CD4-positive, alpha-beta T cell treated with Interferon alpha-2 for 1 hour (primary cell): ENCODE data around the gene UNC5B.

ENCODE experiments used
- DNase-seq, 2 donors: peaks; one replicate each; pipeline ENCODE4 v3.0.0-alpha.2; 2020 to 2022

UNC5B gene

DNA sequence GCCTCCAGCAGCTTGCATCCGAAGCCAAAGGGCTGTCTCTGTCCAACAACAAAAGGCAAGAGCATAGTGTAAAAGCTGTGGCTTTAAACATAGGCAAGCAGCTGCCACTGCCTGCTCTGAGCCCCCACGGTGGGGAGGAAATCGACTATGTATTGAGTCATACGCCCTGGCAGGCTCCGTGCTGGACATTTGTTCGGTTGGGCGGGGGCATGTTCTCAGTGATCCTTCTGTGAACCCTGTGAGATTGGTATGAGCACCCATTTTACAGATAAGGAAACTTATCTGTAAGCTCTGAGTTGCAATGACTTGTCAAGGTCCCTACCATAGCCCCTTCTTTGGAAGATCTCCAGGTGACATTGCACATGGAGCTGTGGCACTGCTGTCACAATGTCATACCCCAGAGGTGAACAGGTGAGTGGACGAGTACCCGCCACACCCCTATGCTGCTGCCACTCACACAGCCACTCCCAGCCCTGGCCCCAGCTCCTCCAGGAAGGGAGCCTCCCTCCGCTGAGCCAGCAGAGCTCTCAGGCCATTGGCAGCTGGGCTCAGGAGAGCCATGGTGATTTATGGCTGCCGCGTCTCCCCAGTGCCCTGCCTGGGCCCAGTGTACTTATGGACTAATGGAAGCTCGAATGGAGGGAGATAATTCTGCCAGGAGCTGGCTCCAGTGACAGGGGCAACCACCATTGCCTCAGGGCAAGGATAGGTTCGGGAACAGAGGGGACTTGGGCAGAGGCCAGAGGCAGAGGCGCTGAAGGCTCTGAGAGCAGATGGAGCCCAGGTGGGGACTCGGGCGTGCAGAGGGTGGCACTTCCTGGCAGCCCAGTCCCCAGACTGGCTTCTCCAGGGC is 43.7 kb downstream of the UNC5B start:
- DNase-seq = no peak

DNA sequence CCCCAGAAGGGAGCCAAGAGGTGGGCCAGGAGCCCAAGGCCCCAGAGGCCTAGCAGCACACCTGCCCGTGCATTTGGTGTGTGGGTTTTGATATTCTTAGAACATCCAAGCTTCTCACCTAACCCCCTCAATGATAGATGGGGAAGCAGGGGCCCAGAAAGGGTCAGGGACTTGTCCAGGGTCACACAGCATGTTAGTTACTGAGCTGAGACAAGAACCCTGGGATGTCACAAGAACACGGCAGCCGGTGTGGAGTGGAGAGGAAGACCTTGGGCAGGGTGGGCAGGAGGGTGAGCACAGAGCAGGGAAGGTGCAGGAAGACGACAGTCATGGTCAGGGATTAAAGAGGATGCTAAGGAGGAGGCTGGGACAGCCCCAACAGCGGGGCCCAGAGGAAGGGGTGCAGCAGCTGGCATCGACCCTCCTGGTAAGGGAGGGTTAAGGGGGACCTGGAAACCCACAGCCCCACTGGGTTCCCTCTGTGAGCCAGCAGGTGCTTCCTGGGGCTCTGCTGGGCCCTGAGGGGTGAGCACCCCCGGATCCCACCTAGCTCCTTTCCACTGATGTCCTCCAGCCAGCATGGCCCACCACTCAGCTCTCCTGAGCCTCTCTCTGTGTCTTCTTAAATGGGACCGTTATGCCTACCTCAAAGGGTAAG is 44.4 kb downstream of the UNC5B start:
- DNase-seq = no peak

DNA sequence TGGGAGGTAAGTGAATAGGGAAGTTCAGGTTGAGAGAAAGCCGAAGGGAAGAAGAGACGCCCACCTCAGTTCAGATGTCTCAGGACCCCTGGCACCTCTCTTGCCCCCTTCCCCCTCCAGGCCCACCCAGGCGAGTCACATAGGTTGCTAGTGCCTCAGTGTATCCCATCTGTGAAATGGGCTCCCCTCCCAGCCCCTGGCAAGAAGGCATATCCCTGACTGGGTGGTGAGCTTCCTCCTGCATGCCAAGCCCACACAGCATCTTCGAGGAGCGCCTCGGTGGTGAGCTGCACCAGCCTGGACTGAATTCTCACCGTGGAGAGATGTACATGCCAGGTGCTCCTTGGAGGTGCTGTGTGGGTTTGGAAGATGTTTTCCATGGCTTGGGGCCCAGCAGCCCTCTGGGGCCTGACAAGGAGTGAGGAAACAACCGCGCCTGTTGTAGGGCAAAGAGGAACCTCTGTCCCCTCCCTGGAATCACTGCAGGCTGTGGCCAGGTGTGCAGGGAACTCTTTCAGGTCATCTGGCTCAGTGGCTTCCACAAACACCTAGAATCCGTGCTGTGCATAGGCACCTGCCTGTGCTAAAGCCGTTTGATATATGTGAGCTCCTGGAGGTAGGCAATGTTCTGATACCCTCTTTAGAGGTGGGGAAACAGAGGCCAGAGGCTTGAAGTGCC is 45.1 kb downstream of the UNC5B start:
- DNase-seq = no peak

DNA sequence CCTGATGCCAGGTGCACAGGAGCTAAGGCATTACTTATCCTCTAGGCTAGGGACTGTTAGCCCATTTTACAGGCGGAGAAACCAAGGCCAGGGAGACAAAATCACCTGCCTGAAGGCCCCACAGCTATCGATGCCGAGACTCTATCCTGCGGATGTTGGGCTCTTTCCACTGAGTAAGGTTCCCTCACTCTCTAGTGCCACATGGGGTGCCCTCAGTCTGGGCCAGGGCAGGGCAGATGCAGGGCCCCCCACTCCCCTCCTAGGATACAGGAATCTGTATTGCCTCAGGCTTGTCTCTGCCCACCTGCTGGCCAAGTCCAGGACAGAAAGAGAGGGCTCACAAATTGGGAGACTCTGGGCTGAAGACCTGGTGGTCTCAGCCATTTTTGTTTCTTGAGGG is 45.7 kb downstream of the UNC5B start:
- DNase-seq = no peak

DNA sequence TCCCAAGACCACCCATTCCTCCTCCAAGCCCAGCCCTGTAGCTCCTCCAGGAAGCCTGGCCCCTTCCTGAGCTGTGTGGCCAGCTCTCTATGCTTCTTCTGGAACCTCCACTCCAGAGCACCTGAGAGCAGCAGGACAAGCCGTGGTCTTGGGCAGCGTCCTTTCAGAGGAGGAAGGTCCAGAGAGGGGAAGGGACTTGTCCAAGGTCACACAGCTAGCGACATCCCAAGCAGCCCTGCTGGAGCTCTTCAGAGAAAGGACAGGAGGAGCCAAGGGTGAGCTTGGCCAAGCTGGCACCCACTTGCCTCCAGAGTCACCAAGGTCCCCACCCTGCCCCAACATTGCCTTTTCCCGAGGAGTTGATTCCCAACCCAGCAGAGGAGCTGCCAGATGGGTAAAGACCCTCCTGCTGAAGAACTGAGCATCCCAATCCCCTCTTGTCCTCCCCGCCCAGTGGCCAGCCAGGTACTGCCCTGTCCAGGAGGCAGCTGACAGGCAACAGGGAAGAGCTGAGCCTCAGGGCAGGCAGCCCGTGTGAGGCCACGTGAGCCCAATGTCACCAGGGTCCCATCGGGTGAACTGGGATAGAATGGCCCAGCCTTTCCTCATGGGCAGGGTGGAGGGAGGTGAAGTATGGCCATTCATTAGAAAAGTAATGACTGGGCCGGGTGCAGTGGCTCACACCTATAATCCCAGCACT is 46.2 kb downstream of the UNC5B start:
- DNase-seq = no peak

DNA sequence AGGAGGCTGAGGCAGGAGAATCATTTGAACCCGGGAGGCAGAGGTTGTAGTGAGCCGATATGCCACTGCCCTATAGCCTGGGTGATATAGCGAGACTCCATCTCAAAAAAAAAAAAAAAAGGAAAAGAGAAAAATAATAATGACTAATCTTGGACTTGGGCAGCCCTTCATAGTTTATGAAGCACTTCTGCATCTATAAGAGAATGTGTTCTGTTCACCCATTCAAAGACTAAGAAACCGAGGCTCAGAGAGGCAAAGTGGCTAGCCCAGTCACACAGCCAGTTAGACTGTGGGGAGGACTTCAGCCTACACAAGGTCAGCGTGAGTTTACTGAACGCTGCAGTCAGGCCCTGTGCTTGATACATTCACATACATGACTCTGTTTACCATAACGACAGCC is 46.9 kb downstream of the UNC5B start:
- no peak for DNase-seq

DNA sequence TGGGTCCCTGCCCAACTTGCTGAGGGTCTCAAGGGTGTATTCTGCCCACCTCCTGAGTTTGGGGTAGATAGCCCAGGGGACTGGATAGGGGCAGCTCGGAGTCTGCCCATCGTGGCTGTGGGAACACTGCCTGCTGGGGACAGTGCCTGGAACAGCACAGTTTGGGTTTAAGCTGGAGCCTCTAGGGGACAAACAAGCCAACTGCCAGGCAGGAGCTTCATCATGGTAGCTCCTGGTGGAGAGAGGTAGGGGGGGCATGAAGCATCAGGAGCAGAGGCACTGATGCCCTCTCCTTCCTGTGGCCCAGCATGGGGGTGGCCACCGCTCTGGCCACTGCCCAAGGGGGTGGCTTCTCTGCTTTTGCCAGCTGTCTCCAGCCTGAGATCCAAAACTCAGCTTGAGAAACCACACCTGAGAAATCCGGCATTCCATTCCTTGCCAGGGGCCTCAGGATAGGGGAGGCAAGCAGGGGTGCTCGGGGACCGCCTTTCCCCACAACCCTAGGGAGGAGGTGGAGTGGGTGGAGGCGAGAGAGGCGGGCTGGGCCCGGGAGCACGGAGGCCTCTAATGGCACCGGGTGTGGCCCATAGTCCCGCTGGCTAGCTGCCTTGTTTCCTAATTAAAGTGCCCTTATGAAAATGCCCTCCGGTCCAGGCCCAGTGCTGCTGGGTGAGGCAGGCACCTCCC is 47.6 kb downstream of the UNC5B start:
- no peak for DNase-seq

DNA sequence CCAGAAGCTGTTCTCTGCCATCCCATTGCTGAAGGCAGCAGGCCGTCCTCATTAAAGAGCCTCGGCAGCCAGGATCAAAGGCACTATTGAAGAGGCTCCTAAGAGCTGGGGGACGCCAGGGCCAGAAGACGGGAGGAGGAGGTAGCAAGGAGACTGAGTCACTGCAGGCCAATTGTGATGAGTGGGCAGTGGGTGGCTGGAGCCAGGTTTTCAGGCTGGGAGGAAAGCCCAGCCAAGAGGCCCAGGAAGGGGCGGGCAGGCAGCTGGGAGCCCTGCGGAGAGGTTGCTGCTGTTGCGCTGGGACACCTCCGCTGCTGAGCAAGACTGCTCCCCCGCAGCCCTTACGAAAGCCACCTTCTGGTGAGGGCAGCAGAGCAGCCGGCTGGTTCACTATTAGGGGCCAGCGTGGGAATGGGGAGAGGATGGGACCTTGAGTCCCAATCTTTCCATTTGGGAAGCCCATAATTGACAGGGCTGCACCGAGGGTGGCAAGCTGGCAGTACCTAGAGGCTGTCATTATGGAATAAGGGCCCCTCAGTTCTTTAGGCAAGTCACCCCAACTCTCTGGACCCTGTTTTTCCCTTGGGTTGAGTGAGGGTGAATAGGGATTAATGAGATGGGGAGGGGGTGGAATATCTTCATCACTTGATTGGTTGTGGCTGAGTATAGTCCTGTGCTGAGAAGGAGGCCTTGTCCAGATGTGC is 48.4 kb downstream of the UNC5B start:
- no peak for DNase-seq

DNA sequence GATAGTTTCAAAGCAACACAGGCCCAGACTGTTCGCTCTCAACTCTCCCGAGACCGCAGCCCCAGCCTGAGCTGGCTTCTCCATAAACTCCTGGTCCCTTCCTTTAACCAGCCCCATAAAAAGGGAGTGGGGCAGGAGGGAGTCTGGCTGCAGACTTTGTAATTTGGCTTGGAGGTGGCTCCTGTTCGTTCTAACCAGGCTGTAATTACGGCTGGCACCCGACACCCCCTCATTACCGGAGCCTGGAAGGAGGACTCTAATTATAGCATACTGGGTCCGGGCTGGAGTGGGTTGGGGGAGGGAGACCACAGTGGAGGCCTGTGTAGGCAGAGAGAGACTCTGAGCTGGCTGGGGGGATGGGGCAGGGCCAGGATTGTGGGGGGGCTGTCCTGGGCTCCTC is 49.7 kb downstream of the UNC5B start:
- DNase-seq = no peak

DNA sequence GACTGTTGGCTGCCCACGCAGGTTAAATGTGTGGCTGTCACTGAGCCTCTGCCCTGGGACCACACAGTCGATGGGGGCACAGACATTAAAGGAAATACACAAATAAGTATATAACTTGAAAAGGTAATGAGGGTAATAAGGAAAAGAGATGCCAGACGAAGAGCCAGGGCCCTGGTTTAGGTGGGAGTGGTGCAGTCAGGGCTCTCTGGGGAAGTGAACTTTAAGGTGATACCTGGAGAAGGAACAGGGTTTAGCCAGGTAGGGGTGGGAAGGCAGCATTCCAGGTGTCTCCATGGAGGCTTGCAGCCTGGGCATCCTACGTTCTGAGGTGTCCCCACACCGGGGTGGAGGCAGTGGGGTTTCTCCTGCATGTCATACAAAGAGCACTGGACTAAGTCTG is 50.4 kb downstream of the UNC5B start:
- no peak for DNase-seq

DNA sequence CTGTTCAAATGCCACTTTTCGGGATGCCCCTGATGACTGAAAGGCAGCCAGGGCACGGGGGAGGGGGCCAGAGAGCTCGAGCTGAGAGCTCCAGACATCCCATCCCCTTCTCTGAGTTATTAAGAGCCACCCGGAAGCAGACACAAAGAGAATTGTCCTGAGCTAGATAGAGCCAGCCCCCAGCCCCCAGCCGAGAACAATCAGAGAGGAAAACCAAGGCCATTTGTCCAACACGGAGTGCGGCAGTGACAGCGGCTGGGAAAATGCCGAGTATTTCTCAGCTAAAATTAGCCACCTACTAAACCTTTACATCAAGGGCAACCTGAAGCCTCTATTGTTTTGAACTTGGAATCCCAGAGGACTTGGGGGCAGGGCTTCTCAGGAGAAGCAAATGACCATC is 51.0 kb downstream of the UNC5B start:
- no peak for DNase-seq

DNA sequence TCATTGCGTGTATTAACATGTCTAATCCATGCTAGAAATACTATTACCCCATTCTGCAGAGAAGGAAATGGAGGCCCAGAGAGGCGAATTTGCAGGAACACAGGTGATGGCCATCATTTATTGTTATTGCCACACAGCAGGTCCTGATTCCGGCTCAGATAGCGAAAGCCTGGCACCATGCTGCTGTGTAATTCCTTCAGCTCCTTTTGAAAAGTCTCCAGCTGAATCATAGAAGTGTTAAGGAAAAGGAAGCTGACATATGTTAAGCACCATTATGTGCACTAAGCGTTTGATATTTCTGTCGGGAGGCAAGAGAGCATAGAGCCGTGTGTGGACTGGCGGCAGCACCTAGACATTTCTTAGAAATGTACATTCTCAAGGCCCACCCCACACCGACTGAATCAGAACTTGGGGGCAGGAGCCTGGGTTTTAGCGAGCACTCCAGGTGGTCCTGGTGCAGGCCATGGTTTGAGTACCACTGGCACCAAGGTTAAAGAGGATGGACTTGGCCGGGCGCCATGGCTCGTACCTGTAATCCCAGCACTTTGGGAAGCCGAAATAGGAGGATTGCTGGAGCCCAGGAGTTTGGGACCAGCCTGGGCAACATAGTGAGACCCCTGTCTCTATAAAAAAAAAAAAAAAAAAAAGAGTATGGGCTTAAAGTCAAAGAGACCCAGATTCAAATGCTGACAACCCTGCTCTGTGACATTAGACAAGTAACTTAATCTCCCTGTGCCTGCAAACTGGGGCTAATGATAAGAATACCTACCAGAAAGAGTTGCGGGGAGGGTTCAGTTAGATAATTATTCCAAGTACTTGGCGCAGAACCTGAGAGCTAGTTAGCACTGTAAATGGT is 52.2 kb downstream of the UNC5B start:
- no peak for DNase-seq

DNA sequence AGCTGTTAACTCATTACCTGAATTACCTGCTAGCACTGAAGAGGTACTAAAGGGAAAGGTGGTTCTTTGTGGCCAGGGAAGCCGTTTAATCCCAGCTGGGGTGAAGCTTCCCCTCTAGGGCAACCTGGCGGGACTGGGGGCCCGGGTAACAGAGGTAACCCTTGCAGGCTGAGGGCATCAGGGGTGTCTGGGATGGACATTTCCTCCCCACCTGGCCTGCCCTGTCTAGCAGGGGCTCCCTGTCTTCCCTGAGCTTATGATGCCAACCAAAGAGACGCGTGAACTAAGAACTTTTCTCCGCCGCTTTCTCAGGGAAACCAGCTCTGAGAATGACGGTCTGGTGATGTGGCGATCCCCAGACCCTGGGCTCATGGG is 52.8 kb downstream of the UNC5B start:
- DNase-seq = no peak

DNA sequence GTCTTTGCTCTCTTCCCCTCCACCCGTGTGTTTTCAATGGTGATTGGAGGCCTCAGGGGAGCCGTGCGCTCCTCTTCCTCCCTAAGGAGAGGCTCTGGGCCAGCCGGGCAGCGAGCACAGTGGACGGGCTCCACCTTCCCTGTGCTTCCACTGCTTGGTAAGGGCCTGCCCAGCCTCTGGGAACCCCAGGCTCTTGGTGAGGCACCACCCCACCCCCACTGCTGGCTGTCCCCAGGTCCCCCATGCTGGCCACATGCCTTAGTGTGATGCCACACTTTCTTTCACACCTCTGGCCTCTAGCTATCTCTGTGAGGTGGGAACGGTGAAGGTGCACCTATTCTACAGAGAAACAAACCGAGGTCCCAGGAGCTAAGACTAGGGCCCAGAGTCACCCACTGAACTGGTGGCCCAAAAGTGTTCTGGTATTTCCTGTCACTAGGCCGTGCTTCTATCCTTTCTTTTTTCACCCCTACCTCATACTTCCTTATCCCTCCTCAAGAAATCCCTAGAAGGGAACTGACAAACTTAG is 53.3 kb downstream of the UNC5B start:
- DNase-seq = no peak

DNA sequence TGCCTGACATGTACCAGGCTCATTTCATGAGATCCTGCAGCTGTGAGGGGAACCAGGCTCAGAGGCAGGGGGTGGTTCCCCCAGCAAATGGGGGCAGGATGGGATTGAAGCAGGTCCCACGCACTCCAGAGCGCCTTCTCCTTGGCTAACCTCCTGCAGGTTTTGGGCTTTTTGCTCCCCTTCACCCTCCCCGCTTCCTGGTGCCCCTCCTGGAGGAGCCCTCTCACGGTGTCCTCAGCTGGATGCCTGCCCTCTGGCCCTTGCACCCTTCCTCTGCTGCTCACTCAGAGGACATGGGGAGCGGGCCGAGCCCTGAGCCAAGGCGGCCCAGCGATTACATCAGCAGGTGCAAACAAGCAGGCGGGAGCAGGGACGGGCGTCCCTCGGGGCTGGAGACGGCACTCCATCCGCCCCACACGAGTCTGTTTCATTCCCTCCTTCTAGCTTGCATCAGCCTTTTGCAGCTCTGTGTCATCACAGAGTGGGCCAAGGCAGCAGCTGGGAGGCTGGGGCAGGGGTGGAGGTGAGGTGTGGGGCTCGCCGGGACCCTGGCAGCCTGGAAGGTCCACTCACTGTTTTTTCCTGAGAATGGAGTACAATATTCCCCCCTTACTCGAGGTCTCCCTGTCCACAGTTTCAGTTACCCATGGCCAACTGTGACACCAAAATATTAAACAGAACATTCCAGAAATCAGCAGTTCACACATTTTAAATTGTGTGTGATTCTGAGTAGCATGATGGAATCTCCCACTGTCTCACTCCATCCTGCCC is 54.0 kb downstream of the UNC5B start:
- DNase-seq = no peak

DNA sequence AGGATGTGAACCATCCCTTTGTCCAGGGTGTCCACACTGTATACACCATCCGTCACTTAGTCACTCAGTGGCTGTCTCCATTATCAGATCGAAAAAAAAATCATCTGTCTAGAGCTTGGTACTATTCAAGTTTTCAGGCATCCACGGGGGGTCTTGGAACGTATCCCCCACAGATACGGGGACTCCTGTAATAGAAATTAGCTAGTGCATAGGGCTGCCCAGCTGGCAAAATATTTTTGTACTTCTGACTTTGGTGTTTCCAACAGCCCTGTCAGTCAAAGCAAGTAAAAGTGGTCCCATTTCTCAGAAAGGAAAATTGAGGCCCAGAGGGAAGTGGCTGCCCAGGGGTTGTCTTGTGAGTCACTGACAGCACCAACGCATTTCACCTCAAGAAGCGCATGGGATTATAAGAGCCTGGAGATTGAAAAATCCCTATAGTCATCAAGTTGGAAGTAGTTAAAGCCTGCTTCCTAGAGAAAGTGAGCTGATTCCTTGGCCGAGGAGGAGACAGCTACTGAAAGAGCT is 54.6 kb downstream of the UNC5B start:
- DNase-seq = no peak

DNA sequence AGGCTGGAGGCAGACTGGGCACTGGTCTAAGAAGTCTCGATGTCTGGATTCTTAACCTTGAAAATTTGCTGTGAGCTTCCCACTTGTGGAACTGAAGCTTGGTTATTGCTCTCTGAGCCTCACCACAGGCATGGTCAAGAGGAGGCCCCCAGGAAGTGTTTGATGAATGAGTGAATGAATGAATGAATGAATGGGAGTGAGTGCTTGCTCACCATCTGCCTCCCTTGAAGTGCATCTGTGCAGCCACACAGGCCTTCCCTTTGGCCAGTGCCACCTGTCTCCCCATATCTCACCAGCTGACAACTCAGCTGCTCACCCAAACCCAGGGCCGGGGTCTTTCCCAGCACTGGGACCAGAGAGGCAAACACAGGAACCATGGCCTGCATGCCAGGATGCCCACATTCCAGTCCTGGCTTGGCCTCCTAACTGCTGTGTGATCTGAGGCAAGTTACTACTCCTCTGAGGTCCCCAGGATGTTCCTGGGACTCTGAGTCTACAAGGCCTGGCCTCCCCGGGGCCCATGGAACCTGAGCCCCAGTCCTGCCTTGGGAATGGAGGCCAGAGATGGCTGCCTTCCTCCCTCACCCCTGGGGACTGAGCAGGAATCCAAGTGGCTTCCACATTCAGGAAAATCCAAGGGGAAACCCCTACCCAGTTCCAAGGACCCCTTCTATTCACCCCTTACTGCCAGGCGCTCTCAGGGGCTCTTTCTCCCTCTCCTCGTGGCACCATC is 55.3 kb downstream of the UNC5B start:
- DNase-seq = no peak

DNA sequence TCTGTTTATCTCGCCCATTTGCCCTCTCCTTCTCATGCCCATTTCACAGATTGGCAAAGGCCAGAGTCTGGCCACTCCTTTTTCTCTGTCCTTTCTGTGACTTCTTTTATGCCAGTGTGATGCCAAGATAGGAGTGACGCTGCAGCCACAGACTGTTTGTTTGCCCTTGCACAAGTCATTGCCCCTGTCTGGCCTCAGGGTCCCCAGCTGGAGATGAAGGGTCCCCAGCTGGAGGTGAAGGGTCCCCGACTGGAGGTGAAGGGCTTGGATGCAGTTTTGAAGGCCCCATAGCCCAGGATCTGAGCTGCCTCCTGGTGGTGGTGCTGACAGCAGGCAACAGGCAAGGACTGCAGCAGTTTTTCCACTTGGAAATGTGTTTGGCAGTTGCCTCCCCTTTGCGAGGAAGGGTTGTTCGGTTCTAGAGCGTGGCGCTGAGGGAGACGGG is 55.9 kb downstream of the UNC5B start:
- DNase-seq = no peak

DNA sequence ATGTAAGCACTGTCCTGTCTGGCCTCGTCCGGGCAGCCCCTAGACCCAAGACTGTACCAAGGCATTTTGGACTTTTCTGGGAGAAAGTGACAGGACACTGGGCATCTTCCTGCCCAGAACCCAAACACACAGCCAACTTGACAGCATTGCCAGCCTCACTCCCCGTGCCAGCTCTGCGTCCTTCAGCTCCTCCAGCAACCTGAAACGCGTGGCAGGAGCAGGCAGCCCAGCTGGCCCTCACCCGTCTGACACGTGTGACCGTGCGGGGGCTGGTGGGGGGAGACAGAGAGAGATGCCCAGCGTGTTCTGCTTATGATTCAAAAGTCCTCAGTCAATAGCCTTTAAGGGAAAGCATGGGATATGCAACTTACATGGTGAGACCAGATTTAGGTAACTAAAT is 56.4 kb downstream of the UNC5B start:
- no peak for DNase-seq
